A549 (cell line): ENCODE data around the gene RNF13. TPM values are rescaled to one million over a fixed set of nuclear protein-coding genes. Genes with fewer than 3 reads are reported as not detected.

Experiments
- ATAC-seq, 2 experiments: fragments of 200-7000 bp in 1 of 2; fragments of >200 bp in 1 of 2; cut with Nextera tagmentation in 1 of 2; cut with Tn5 transposase in 1 of 2; 3 replicates each; pipeline versions ENCODE4 v1.8.0 to v1.9.1; 2018 to 2020; ENCODE audit warnings: mild to moderate bottlenecking in 1 of 2, moderate library complexity in 1 of 2
- CTCF ChIA-PET: fragments of 300-600 bp; sonication (Branson Sonifier 250); formaldehyde crosslinking; extraction: SDS; loops from one replicate; lab custom pipeline; 2021; ENCODE audit warnings: antibody characterized with exemption, inconsistent platforms; lab: Yijun Ruan, JAX
- POLR2A ChIA-PET: fragments of 350-600 bp; formaldehyde crosslinking; extraction: SDS; loops from one replicate; lab custom pipeline; 2021; ENCODE audit warnings: antibody characterized with exemption, inconsistent platforms; lab: Yijun Ruan, JAX
- DNase-seq, 2 experiments: peaks; one replicate each; pipeline versions ENCODE4 v3.0.0 to v3.0.0-alpha.2; 2011 to 2016; ENCODE audit warnings: low read depth in 1 of 2, low spot score in 1 of 2
- FAIRE-seq: peaks from 2 replicates; lab custom pipeline; 2011; peaks lifted over from hg19 to GRCh38; lab: Jason Lieb, UNC
- H3K27ac ChIP-seq, 2 experiments: fragments of >200 bp; sonication (Bioruptor Twin); formaldehyde crosslinking; 3 replicates each; pipeline ENCODE4 v1.5.1; 2016 to 2017
- H3K4me1 ChIP-seq: fragments of >200 bp; sonication (Bioruptor Twin); formaldehyde crosslinking; 3 replicates; pipeline ENCODE4 v1.6.1; 2016
- H3K4me2 ChIP-seq: fragments of >200 bp; sonication (Bioruptor Twin); formaldehyde crosslinking; 3 replicates; pipeline ENCODE4 v1.6.1; 2016
- H3K4me3 ChIP-seq: fragments of >200 bp; sonication (Bioruptor Twin); formaldehyde crosslinking; 3 replicates; pipeline ENCODE4 v1.5.1; 2016
- H3K9me3 ChIP-seq: fragments of >200 bp; sonication (Bioruptor Twin); formaldehyde crosslinking; 3 replicates; pipeline ENCODE4 v1.6.1; 2016
- EHF ChIP-seq: fragments of 250-450 bp; sonication (Bioruptor Pico); IDR thresholded peaks from 2 replicates; pipeline ENCODE4 v1.5.0; 2020; ENCODE audit warnings: mild to moderate bottlenecking
- EHMT2 ChIP-seq: fragments of 200-600 bp; sonication (generic); IDR thresholded peaks from 2 replicates; pipeline ENCODE4 v1.6.1; 2016; ENCODE audit warnings: antibody characterized with exemption, low read depth, mild to moderate bottlenecking, moderate library complexity
- FOSB ChIP-seq: fragments of 250-450 bp; sonication (Bioruptor Pico); IDR thresholded peaks from 2 replicates; pipeline ENCODE4 v1.5.0; 2020; ENCODE audit warnings: mild to moderate bottlenecking, moderate library complexity
- HOXB13 ChIP-seq: fragments of 250-450 bp; sonication (Bioruptor Pico); IDR thresholded peaks from 2 replicates; pipeline ENCODE4 v1.5.0; 2020; ENCODE audit warnings: low read depth, mild to moderate bottlenecking, moderate library complexity
- HOXB5 ChIP-seq: fragments of 250-450 bp; sonication (Bioruptor Pico); IDR thresholded peaks from 2 replicates; pipeline ENCODE4 v1.5.0; 2020; ENCODE audit warnings: mild to moderate bottlenecking, moderate library complexity
- KDM5A ChIP-seq: fragments of 200-600 bp; sonication (generic); IDR thresholded peaks from 2 replicates; pipeline ENCODE4 v1.6.1; 2016; ENCODE audit warnings: antibody characterized with exemption, mild to moderate bottlenecking
- MAFK ChIP-seq: fragments of 450-650 bp; IDR thresholded peaks from 2 replicates; pipeline ENCODE4 v1.6.1; 2014; ENCODE audit not compliant: partially characterized antibody
- MAZ ChIP-seq: fragments of 150-350 bp; IDR thresholded peaks from 2 replicates; pipeline ENCODE4 v1.6.1; 2014; ENCODE audit warnings: antibody characterized with exemption, low read depth, low read length, borderline replicate concordance
- MYC ChIP-seq: IDR thresholded peaks from 2 replicates; pipeline ENCODE4 v1.6.1; 2012; ENCODE audit warnings: mild to moderate bottlenecking, inconsistent platforms, low read length, improper control_type of control experiment, borderline replicate concordance
- ZNF302 ChIP-seq: fragments of 250-450 bp; sonication (Bioruptor Pico); IDR thresholded peaks from 2 replicates; pipeline ENCODE4 v1.9.0; 2021; ENCODE audit warnings: inconsistent platforms, mild to moderate bottlenecking, moderate library complexity
- WGBS: methylation state at CpG from one replicate; pipeline ENCODE4 v1.1.6; 2017; ENCODE audit errors: missing lambda C conversion rate; 5-methylcytosine and 5-hydroxymethylcytosine counted together
- polyA plus RNA-seq, 4 experiments: library from polyadenylated mRNA; depleted of rRNA in 3 of 4; stranded (reverse); fragments of >200 nt; fragmentation: RNase III in 1 of 4; extraction: RNeasy Plus Mini Kit Qiagen cat#74134 plus additional on column Dnase treatment in 1 of 4; gene quantifications; 2 replicates in 3 of 4; 3 replicates in 1 of 4; pipeline ENCODE4 v1.2.3, GENCODE V29; 2011 to 2017
- TF ChIP-seq, protein P1 (sequence below): IDR thresholded peaks from 2 replicates; pipeline ENCODE4 v1.6.1; 2012
- TF ChIP-seq, protein P2 (sequence below): fragments of 250-450 bp; sonication (Bioruptor Pico); IDR thresholded peaks from 2 replicates; pipeline ENCODE4 v1.5.0; 2020; ENCODE audit warnings: low read depth, mild to moderate bottlenecking, moderate library complexity
- TF ChIP-seq, protein P3 (sequence below): fragments of >200 bp; sonication (Bioruptor Twin); formaldehyde crosslinking; IDR thresholded peaks from 2 replicates; pipeline ENCODE4 v1.6.1; 2016
- TF ChIP-seq, protein P4 (sequence below): fragments of 200-600 bp; sonication (generic); IDR thresholded peaks from 2 replicates; pipeline ENCODE4 v1.6.1; 2016; ENCODE audit warnings: antibody characterized with exemption, mild to moderate bottlenecking, moderate library complexity

Gene RNF13
- polyA plus RNA-seq, 2 of the 4 experiments (the other 2 are of a cell fraction), result 46.2 to 100 TPM

DNA sequence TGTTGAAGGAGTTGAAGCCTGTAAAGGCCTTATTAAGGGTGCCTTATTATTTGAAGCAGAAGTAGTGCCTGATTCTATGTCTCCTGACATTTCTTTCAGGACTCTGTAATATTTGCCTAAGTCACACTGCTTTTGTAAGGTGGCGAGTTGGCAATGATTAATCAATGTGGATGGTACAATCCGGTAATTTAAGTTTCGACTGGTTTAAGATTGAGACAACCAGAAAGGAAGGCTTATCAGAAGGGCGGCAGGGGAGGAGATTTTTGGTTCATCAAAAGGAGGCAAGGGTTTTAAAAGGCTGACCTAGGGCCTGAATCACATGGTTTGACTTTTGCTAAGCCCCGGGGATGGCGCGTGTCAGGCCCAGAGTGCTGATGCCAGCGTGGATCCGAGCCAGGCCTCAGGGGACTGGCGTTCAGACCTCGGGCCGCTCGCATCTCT lies 830 bp upstream of the RNF13 start:
- Histone ChIP-seq H3K4me2 (peak overlapping the region; percentile 90), H3K27ac (peak overlapping the region; percentile 95 to 97), H3K4me1 (peaks cover 53% of the 10 kb centered on the region), H3K4me3 (peak overlapping the region; percentile 87), H3K9me3 (no peaks in the 10 kb centered on the region)
- ATAC-seq (0 out of 6 replicates have a peak, but pooled peaks of 1 of the 2 experiments have one; percentile 1), FAIRE-seq (no peak), DNase-seq (no peak)
- 0 out of 2 replicates have a peak, but pooled peaks have one; percentile 35 for TF ChIP-seq EHMT2
- TF ChIP-seq EHF (CRISPR knock-in tag), result peak; percentile 56; the same call in 1 of the 2 replicates
- TF ChIP-seq MAZ, result no peak
- TF ChIP-seq MAFK, result peak; percentile 39
- TF ChIP-seq MYC, result 0 out of 2 replicates have a peak, but pooled peaks have one; percentile 18
- TF ChIP-seq, protein P1, sequence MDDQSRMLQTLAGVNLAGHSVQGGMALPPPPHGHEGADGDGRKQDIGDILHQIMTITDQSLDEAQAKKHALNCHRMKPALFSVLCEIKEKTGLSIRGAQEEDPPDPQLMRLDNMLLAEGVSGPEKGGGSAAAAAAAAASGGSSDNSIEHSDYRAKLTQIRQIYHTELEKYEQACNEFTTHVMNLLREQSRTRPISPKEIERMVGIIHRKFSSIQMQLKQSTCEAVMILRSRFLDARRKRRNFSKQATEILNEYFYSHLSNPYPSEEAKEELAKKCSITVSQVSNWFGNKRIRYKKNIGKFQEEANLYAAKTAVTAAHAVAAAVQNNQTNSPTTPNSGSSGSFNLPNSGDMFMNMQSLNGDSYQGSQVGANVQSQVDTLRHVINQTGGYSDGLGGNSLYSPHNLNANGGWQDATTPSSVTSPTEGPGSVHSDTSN, result 0 out of 2 replicates have a peak, but pooled peaks have one; percentile 9
- TF ChIP-seq, protein P2, sequence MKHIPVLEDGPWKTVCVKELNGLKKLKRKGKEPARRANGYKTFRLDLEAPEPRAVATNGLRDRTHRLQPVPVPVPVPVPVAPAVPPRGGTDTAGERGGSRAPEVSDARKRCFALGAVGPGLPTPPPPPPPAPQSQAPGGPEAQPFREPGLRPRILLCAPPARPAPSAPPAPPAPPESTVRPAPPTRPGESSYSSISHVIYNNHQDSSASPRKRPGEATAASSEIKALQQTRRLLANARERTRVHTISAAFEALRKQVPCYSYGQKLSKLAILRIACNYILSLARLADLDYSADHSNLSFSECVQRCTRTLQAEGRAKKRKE (CRISPR knock-in tag), result 0 out of 2 replicates have a peak, but pooled peaks have one; percentile 17
- TF ChIP-seq HOXB13 (CRISPR knock-in tag), result peak; percentile 62
- TF ChIP-seq HOXB5 (CRISPR knock-in tag), result peak; percentile 37; the same call in 1 of the 2 replicates
- TF ChIP-seq ZNF302 (CRISPR knock-in tag), result peak; percentile 43; the same call in 1 of the 2 replicates
- TF ChIP-seq, protein P3, sequence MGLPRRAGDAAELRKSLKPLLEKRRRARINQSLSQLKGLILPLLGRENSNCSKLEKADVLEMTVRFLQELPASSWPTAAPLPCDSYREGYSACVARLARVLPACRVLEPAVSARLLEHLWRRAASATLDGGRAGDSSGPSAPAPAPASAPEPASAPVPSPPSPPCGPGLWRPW, result no peak
- TF ChIP-seq FOSB (CRISPR knock-in tag), result no peak
- CTCF ChIA-PET, result interaction anchor here (1.4 kb wide), 1 partner anchor 60 kb away, joined by 4 read pairs; the partner anchor contains the start of gene COMMD2
- 3% methylated on average over 13 of the region's 13 CpGs for WGBS
- POLR2A ChIA-PET, result no interaction called here

DNA sequence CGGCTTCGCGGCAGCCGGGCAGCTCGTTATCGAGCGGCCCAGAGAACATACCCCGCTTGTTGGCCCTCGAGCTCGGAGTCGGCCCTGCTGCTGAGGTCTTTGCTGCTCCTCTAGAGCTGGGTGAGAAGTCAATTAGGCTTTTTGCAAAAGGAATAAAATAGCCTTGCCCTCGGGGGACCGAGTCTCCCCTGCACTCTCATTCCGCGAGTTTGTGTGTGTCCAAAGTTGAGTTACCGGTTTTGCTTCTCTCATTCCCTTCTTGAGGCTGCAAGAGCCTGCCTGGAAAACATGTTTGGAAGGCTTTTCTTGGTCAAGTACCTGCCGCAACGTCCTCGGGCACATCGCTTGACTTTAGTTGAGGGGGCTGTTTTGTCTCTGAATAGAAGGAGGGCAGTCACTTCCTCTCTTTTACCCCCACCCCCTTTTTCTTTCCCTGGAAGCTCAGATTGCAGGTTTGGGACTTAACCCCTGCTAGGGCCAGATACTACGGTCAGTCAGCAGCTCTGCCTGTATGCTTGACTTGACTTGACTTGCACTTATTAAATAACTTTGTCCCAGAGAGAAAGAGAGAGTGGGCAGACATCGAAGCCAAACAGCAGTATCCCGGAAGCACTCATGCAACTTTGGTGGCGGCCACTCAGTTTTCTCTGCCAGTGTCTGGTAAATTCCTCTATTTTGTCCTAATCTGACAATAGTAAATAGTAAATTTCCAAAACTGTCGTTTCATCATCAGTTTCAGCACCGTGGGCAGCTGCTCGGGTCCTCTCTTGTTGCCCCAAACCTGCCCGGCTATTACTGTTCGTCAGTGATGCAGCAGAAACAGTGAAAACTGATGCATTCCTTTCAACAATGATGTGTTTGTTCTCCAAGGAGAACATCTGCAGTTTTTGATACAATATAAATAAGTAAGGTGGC lies 609 bp downstream of the RNF13 start:
- no peaks in the 10 kb centered on the region for H3K9me3 ChIP-seq
- peak in 1 of 2 experiments; percentile 17 for DNase-seq
- H3K4me2 ChIP-seq, result peak overlapping the region; percentile 90
- CTCF ChIA-PET, result interaction anchor here (0.6 to 2.6 kb wide), 11 partner anchors 10 to 320 kb away, joined by 3 to 8 read pairs (median 4); no protein-coding TSS in a partner anchor
- TF ChIP-seq KDM5A, result 0 out of 2 replicates have a peak, but pooled peaks have one; percentile 20
- TF ChIP-seq, protein P4, sequence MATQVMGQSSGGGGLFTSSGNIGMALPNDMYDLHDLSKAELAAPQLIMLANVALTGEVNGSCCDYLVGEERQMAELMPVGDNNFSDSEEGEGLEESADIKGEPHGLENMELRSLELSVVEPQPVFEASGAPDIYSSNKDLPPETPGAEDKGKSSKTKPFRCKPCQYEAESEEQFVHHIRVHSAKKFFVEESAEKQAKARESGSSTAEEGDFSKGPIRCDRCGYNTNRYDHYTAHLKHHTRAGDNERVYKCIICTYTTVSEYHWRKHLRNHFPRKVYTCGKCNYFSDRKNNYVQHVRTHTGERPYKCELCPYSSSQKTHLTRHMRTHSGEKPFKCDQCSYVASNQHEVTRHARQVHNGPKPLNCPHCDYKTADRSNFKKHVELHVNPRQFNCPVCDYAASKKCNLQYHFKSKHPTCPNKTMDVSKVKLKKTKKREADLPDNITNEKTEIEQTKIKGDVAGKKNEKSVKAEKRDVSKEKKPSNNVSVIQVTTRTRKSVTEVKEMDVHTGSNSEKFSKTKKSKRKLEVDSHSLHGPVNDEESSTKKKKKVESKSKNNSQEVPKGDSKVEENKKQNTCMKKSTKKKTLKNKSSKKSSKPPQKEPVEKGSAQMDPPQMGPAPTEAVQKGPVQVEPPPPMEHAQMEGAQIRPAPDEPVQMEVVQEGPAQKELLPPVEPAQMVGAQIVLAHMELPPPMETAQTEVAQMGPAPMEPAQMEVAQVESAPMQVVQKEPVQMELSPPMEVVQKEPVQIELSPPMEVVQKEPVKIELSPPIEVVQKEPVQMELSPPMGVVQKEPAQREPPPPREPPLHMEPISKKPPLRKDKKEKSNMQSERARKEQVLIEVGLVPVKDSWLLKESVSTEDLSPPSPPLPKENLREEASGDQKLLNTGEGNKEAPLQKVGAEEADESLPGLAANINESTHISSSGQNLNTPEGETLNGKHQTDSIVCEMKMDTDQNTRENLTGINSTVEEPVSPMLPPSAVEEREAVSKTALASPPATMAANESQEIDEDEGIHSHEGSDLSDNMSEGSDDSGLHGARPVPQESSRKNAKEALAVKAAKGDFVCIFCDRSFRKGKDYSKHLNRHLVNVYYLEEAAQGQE, result peak; percentile 77
- no peak for TF ChIP-seq EHF (CRISPR knock-in tag)
- peak overlapping the region; percentile 87 for H3K4me3 ChIP-seq
- H3K4me1 ChIP-seq, result peaks cover 48% of the 10 kb centered on the region
- peak overlapping the region; percentile 95 to 97 for H3K27ac ChIP-seq
- POLR2A ChIA-PET, result interaction anchor here (1.0 to 1.4 kb wide), 2 partner anchors 9 to 62 kb away, joined by 3 to 5 read pairs; partner anchors contain the start of gene COMMD2
- no peak for FAIRE-seq
- WGBS, result under 1% methylated on average over 29 of the region's 29 CpGs
- peak; percentile 32 to 43 for ATAC-seq
